Measurements from ENCODE around the gene GRM1.

GRCh38 chr6:146224449-146224848, 195.6 kb downstream of the GRM1 start:
- no peak for TF ChIP-seq CTCF (conservative IDR thresholded peaks at IDR 0.05)
- no peak for TF ChIP-seq ZFX (IDR thresholded peaks at IDR 0.05)

All from C4-2B (cell line).